NK-92 treated with Interleukin-12 subunit alpha and Interleukin-12 subunit beta, amount 100 ng/mL, for 24 hours (cell line): ENCODE data around the gene PRPF39.
A peak's percentile ranks its signal among the peaks of the same experiment; 100 is the strongest.
"Not testable (repeated sequence)": the region's sequence is repeated elsewhere in the genome, so short reads cannot be mapped to it uniquely, and the experiment has no call there.

ENCODE experiments used
- DNase-seq: peaks from one replicate; lab custom pipeline; 2025; lab: John Stamatoyannopoulos, UW

PRPF39 gene

GRCh38 chr14:45083976-45084722 is at the start of gene PRPF39:
Gene PRPF39 (plus strand): TSS chr14:45084116. CDS start chr14:45095240, 11,124 bp downstream.
- DNase-seq = peak; percentile 89

- DNase-seq = no peak
Observed at GRCh38 chr14:45034730-45035129, 49.2 kb upstream of the PRPF39 start.

DNA sequence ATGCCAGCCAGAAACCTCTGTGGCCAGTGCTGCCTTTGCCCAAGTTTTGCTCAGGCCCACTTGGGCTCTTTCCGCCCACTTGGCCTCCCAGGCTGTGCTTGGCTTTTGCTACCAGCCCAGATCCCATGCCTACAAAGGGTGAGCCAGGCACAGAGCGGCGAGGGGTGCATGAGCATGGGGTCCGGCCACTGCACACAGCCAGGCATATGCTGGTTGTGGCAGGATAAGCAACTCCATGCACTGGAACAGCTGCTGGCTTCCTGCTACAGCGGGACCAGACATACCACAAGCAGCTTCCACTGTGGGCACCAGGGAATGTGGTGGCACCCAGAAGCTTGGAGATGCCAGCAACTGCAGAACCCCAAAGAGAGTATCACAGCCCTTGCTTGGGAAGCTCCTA is 45.7 kb upstream of the PRPF39 start:
- DNase-seq = no peak

- no peak for DNase-seq
Observed at GRCh38 chr14:45038865-45039264, 45.1 kb upstream of the PRPF39 start.

- DNase-seq = no peak
Observed at GRCh38 chr14:45039390-45039789, 44.5 kb upstream of the PRPF39 start.

GRCh38 chr14:45041641-45042040 is 42.3 kb upstream of the PRPF39 start:
- no peak for DNase-seq

- no peak for DNase-seq
Observed at GRCh38 chr14:45044638-45045037, 39.3 kb upstream of the PRPF39 start.

GRCh38 chr14:45048385-45048784 is 35.5 kb upstream of the PRPF39 start:
- no peak for DNase-seq

DNA sequence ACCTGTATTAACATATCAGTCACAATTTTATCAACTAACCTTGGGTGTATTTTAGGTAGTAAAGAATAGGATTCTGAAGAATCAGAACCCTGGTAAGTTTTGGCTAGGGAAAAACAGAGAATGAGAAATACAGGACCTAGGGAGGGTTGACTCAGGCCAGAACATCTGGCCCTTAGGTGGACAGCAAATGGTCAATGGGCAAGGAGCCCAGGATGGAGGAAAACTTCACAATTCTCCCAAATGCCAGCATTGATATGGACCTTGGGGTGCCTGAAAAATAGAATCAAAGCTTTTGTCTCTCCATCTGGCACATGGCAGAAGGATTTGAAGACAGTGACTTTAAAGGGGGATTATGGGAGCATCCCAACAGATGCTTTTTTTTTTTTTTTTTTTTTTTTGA is 32.7 kb upstream of the PRPF39 start:
- no peak for DNase-seq

GRCh38 chr14:45051896-45052295 is 32.0 kb upstream of the PRPF39 start:
- DNase-seq = no peak

GRCh38 chr14:45057349-45057748 is 26.6 kb upstream of the PRPF39 start:
- no peak for DNase-seq

DNA sequence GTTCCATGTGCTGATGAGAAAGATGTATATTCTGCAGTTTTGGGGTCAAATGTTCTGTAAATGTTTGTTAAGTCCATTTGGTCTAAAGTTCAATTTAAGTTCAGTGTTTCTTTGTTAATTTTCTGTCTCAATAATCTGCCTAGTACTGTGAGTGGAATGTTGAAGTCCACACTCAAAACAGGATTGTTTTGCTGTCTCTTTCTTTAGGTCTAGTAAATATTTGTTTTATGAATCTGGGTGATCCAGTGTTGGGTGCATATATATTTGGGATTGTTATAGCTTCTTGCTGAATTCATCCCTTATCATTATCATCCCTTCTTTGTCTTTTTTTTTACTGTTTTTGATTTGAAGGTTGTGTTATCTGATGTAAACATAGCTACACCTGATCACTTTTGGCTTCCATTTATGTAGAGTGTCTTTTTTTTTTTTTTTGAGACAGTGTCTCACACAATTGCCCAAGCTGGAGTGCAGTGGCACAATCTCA is 26.0 kb upstream of the PRPF39 start:
- DNase-seq = no peak

- no peak for DNase-seq
Observed at GRCh38 chr14:45060551-45060950, 23.4 kb upstream of the PRPF39 start.

DNA sequence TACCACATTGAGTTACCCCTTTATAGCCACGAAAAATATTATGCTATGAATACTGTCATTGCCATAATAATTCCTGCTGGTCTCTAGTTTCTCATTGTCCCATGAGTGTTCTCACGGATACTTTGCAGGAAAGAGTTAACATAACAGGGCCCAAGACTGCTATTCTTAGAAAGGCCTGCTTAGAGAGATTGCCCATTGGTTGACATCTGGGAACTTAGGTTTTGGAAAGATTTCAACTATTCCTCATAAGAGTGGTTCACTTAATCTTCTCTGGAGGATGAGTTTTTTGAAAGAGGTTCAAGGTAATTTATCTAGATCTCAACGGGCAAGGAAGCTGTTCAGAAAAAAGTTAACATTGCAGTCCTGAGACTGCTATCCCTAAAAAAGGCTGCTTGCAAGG is 18.4 kb upstream of the PRPF39 start:
- no peak for DNase-seq

GRCh38 chr14:45065956-45066355 is 18.0 kb upstream of the PRPF39 start:
- DNase-seq = no peak

GRCh38 chr14:45066667-45067066 is 17.2 kb upstream of the PRPF39 start:
- DNase-seq = no peak

DNA sequence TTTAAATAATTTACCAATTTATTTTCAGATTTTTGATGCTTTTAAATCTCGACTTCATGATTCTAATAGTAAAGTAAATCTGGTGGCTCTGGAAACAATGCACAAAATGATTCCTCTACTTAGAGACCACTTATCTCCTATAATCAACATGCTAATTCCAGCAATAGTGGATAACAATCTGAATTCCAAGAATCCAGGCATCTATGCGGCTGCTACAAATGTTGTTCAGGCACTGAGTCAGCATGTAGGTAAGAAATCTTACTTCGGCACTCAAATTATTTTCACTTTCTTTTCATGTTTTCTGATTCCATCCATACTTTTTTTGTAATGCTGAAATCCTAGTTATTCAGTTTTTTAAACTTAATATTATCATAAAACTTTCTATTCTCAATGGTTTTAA is 15.5 kb upstream of the PRPF39 start:
- no peak for DNase-seq

GRCh38 chr14:45070215-45070614 is 13.7 kb upstream of the PRPF39 start:
- DNase-seq = no peak

- DNase-seq = no peak
Observed at GRCh38 chr14:45072126-45072525, 11.8 kb upstream of the PRPF39 start.

- DNase-seq = no peak
Observed at GRCh38 chr14:45073231-45073879, 10.6 kb upstream of the PRPF39 start.

DNA sequence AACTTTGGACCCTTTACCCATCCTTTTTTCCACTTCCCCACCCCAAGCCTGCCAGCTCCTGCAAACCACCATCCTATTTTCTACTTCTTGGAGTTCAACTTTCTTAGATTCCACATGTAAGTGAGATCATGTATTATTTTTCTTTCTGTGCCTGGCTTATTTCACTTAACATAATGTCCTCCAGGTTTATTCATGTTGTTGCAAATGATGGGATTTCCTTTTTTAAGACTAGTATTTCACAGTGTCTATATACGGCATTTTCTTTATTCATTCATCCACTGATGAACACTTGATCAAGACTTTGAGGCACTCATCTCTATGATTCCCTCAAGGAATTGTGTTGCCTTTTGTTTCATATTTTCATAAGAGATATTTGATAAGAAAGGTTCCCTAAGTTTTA is 5.6 kb upstream of the PRPF39 start:
- DNase-seq = no peak

- DNase-seq = not testable (repeated sequence)
Observed at GRCh38 chr14:45080416-45080968, 3.4 kb upstream of the PRPF39 start.

DNA sequence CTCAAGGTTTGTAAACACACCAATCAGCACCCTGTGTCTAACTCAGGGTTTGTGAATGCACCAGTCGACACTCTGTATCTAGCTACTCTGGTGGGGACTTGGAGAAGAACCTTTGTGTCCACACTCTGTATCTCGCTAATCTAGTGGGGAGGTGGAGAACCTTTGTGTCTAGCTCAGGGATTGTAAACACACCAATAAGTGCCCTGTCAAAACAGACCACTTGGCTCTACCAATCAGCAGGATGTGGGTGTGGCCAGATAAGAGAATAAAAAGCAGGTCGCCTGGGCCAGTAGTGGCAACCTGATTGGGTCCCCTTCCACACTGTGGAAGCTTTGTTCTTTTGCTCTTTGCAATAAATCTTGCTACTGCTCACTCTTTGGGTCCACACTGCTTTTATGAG is 2.8 kb upstream of the PRPF39 start:
- not testable (repeated sequence) for DNase-seq
